DMS53 (cell line): ENCODE data around the gene NOS1AP.

Experiments
- DNase-seq: peaks from one replicate; lab custom pipeline; 2025; lab: John Stamatoyannopoulos, UW

NOS1AP gene

DNA sequence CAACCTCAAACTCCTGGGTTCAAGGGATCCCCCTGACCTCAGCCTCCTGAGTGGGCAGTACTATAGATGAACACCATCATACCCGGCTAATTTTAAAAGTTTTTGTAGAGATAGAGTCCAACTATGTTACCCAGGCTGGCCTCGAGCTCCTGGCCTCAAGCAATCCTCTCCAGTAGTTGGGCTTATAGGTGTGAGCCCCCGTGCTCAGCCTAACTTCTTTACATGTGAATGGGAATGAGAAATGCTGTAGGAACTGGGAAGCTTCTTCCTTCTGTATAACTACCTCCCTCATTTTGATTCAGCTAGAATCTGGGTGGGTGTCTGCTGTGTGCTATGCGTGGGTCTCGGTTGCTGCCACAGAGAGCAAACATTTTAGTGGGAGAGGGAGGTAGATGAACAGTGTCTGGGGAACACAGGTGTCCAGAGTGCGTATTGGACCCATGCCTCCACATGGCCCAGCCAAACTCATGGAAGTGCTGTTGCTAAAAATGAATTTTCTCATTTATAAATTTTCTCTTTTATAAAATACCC is 150.6 kb downstream of the NOS1AP start:
- no peak for DNase-seq

- peak; percentile 41 for DNase-seq
Measured at GRCh38 chr1:162222014-162222413, 152.5 kb downstream of the NOS1AP start.

DNA sequence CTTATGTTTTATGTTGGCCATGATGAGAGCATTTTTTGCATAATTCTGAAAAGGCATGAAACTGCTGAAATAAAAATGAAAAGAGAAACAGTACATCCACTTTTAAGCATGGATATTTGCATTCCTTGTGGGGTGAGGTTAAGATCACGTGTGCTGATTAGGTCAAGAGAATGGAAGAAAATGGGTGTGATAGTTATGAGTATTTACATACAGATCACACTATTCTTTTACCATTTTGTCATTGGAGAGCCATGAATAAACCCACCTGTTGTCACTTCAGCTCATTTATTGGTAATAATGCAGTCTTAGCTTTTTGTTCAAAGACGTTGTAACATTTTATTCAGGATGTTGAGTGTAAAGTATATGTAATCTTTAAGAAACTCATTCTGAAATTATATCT is 153.2 kb downstream of the NOS1AP start:
- DNase-seq, result no peak

DNA sequence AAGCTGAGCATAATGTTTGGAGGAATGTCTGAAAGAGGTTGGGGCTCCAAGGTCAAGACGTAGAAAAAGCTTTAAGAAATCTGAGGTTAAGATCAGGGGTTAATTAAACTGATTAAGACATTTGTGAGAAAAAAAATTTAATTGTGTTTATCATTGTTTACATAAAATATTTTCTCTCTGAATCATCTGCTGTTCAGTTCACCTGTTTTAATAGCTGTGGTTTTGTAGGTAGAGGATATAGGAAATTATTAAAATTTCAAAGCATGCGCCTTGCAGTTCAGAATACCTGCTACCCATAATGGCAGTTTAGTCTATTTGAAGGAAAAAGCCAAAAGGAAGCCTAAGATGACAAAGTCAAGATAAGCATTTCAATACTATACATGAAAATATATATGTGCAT is 154.0 kb downstream of the NOS1AP start:
- DNase-seq, result no peak

DNA sequence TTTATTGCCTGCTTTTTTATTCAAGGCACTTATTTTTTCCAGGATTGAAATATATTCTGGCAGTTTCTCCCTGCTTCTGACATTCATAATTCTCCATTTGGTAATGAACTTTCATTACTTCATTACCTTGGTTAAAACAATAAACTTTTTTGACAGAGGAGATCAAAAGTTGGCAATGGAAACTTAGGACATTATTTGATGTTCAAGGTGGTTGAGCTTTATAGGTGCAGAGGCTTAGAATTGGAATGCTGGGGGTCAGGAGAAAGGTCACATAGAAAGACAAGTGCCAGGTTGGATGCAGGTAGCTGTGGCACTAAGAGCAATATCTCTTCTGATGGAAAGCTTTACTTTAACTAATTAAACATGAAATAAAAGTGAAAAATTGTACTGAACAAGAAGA is 154.8 kb downstream of the NOS1AP start:
- DNase-seq, result no peak

DNA sequence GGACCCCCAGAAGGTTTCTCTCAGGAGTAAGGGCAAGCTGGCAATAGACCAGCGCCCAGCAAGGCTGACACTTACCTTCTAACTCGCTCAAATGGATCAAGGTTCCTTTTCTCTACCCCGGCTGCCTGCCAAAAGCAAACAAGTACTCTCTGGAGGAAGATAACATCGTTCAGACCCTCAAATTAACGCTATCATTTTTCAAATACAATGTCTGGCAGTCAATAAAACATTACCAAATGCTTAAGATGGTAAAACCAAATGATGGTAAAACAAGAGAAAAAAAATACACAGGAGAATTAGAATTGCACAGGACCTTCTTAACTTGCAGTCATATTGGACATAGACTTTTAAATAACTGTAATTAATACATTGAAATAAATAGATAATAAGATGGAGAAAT is 159.1 kb downstream of the NOS1AP start:
- DNase-seq, result no peak

DNA sequence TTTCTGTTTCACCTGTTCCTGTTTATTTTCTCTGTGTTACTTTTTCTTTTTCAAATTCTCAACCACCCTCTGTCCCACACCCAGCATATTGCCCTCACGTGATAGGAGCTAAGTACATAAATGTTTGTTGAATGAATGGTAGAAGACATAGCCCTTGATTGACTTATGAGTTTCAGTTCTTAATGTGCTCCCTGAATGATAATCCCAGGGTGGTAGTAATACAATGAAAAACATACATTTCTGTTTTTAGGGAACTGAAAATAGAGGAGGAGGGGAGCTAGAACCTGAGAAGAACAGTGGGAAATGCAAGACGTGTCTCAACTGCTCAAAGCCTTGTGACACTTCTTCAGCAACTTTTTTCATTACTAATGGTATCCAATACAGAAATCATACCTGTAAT is 160.1 kb downstream of the NOS1AP start:
- no peak for DNase-seq

DNA sequence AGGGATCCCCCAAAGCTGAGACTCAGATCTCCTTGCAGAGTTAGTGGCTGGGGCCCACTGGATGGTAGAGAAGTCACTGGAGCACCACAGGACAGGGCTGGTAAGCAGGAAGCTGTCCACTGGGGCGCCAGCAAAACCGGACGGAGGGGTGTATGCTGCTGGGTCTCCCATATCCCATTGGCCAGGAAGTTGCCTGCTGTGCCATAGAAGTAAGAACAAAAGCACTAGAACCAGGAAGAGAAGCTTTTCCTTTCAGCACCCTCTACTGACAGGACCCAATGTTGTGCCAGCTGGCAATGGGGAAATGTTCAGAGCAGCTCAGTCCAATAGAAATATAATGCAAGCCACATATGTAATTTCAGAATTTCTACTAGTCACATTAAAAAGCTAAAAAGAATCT is 160.6 kb downstream of the NOS1AP start:
- DNase-seq, result peak; percentile 58

- DNase-seq, result no peak
Measured at GRCh38 chr1:162230517-162230916, 161.0 kb downstream of the NOS1AP start.

DNA sequence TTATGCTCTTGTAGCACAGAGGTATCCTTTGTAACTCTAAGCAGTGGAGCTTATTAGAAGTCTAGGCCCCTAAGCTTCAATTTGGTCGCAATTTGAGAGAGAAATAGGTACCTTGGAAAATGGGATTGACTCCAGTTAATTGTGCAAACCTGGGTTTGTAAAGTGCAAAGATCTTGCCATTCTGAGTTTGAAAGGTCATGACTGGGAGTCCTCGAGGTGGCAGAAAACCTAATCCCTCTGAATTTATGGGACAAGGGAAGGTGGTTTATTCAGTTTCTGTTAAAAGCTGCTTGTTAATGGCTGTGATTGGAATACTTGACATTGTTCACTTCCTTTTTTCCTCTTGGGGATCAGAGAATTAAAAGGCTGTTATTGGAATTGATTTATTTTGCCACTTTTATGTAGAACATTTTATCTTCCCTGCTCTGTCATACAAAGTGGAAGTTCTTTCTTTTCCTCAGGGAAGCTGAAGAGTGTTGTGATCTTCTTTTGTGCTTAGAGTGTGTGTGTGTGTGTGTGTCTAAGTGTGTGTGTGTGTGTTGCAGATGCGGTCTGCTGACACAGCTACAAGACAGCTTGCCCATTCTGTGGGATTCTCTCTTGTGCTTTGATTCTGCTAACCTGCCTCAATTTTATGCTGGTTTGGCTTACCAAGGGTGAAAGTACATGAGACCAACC is 162.7 kb downstream of the NOS1AP start:
- DNase-seq, result no peak

- DNase-seq, result no peak
Measured at GRCh38 chr1:162233066-162233465, 163.6 kb downstream of the NOS1AP start.

DNA sequence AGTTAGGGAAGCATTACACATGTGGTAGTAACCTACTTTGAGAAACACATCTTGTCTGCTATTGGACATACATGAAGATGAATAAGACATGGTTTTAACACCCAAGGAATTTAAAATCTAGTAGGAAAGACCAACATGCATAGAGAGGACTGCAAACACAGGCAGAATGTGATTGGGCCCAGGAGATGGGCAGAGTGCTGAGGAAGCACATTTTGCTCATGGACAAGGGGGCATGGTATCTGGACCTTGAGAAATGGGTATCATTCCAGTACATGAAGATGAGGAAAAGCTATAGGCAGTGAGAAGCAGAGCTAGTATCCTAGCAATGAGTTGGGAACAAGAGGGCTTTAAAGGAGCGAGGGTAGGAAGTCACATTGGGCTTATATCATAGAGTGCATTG is 164.4 kb downstream of the NOS1AP start:
- no peak for DNase-seq

GRCh38 chr1:162234571-162234970 is 165.1 kb downstream of the NOS1AP start:
- DNase-seq, result no peak

GRCh38 chr1:162235241-162235800 is 165.8 kb downstream of the NOS1AP start:
- DNase-seq, result no peak

DNA sequence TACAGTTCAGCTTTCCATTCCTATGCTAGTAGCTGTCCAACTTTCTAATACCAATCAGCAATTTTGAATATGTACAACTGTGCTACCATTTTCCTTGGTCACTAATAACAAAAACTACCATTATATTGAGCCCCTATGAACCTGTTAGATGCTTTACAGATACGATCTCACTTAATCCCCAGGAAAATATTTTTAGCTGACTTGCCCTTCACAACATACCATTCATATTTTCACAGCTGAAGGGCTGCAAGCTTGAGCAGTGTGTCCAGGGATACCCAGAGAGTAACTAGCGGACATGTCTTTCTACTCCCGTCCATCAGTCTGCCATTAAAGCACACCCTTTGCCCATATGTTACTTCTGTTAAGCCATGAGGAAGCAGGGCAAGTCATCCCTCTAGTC is 166.7 kb downstream of the NOS1AP start:
- no peak for DNase-seq

DNA sequence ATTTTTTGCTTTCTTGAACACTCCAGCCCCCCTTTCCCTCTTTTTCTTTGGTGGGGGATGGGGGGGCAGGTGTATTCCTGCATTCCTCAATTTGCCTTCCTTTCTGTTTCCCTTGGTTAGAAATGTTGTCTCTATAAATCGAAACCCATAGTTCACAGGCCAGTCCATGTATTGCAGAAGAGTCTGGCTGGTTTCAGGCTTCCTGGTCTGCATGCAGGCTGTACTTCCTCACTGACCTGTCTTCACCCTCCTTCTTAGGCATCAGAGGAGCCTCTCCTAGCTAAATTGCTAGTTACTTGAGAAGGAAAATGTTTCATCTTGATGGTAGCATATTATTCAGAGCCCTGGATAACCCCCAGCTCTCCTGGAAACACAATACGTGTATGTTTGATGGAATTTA is 167.1 kb downstream of the NOS1AP start:
- DNase-seq, result no peak

DNA sequence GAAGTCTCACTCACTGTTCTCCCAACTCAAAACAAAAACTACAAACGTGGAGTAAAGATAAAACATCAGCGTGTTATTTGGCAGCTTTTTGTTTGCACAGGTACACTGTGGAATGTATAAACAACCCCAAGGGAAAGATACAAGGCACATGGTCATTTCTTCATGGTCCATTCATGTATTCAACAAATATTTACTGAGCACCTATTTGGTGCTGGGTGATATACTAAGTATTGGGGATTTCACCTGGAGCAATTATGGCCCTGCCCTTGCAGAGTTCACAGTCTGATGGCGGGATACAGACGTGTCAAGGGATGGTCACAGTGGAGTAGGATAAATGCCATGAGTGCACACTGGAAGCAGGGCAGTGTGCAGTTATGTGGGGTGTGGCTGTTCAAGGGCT is 171.1 kb downstream of the NOS1AP start:
- DNase-seq, result no peak

DNA sequence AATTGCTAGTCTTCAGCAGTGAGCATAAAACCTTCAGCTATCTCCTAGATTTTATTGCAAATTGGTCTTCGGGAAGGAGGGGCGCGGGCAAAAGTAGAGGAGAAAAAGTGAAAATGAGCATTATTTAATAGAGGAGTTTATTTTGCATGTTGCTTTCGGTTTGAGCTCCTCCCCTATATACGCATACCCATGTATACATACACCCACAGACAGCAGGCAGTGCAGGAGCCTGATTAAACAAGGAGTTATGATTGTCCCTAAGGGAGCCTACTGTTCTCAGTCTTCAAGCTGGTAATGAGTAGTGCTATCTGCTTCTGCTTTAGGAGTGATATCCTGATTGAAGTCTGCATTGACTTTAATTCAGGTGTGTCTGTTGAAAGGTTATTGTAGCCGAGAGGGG is 173.3 kb downstream of the NOS1AP start:
- no peak for DNase-seq

DNA sequence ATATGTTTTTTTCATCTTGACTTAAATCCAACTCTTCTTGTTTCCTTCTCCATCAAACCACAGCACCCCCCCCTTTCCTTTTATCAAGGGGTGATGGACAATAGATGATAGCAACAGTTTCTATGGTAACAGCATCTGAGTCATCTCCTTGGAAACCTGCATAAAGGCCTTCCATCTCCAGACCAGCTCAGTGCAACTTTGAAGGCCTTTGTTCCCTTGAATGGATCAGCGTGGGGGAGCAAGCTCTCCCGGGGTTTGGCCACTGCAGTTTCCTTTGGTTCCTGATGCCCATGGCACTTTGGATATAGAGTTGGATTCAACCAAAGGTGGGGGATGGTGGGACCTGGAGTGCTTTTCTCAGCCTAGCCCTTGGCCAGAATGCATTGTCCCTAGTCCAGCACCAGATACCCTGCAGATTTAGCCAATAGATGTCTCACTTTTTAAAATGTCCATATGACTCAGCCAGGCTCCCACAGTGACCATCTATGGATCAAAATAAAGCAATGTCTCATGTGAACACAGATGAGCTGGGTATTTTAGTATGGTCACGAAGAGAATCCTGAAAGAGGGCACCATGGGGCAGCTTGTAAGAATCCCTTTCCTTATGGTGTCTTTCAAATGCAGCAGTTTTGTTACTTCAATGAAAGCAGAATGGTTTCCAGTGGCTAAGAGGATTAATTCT is 179.5 kb downstream of the NOS1AP start:
- DNase-seq, result peak; percentile 55

GRCh38 chr1:162250004-162250730 is 180.7 kb downstream of the NOS1AP start:
- no peak for DNase-seq

- no peak for DNase-seq
Measured at GRCh38 chr1:162251102-162251501, 181.6 kb downstream of the NOS1AP start.

- no peak for DNase-seq
Measured at GRCh38 chr1:162252214-162252613, 182.7 kb downstream of the NOS1AP start.

- no peak for DNase-seq
Measured at GRCh38 chr1:162253790-162254189, 184.3 kb downstream of the NOS1AP start.
